ENCODE data around the gene TMEM175. TPM values are rescaled to one million over a fixed set of nuclear protein-coding genes. Genes with fewer than 3 reads are reported as not detected.

The TMEM175 gene
- total RNA-seq, 2 experiments from 2014 or later = 12.5 to 33.1 TPM

- Histone ChIP-seq H3K4me2 (ENCODE audit: low read length) (no peak overlapping the region), H3K4me3 (ENCODE audit: low read depth, low read length, poor library complexity, severe bottlenecking) (no peak overlapping the region), H3K36me3 (ENCODE audit: insufficient read depth, low read length) (peaks cover 58% of the 10 kb centered on the region), H3K4me1 (ENCODE audit: insufficient read depth, low read length, poor library complexity, severe bottlenecking) (no peaks in the 10 kb centered on the region), H3K9me3 (ENCODE audit: low read length) (0 out of 2 replicates have a peak, but pooled peaks cover 4% of the 10 kb centered on the region), H3K9me2 (ENCODE audit: insufficient read depth, low read length) (no peaks in the 10 kb centered on the region), H2AFZ (ENCODE audit: low read length) (no peak overlapping the region), H4K20me1 (ENCODE audit: insufficient read depth, low read length) (no peaks in the 10 kb centered on the region), H3K79me2 (ENCODE audit: insufficient read depth, low read depth, low read length) (no peaks in the 10 kb centered on the region), H3K27ac (ENCODE audit: low read depth, low read length, poor library complexity, severe bottlenecking) (no peak overlapping the region)
- ChIA-PET CTCF (ENCODE audit: unreplicated experiment) (no interaction called here), POLR2A (no interaction called here)
- no TSS peak for BruUV-seq (replicated peaks)
- no peak for TF ChIP-seq CTCF (conservative IDR thresholded peaks at IDR 0.05; ENCODE audit: low read length)
- no peak for TF ChIP-seq EZH2phosphoT487 (IDR thresholded peaks at IDR 0.05; ENCODE audit: borderline replicate concordance, low read depth, low read length)
- no peak for DNase-seq (ENCODE audit: low spot score)
- intact Hi-C loops (cut with micrococcal nuclease; ENCODE audit: unreplicated experiment) = no loop called here
Measured at GRCh38 chr4:906339-907102, 25.7 kb upstream of the TMEM175 start.

GRCh38 chr4:907103-907400, 25.2 kb upstream of the TMEM175 start:
- Histone ChIP-seq H3K9me2 (ENCODE audit: insufficient read depth, low read length) (no peaks in the 10 kb centered on the region), H3K4me3 (ENCODE audit: low read depth, low read length, poor library complexity, severe bottlenecking) (no peak overlapping the region), H3K4me2 (ENCODE audit: low read length) (no peak overlapping the region), H3K79me2 (ENCODE audit: insufficient read depth, low read depth, low read length) (no peaks in the 10 kb centered on the region), H2AFZ (ENCODE audit: low read length) (no peak overlapping the region), H3K36me3 (ENCODE audit: insufficient read depth, low read length) (peaks cover 64% of the 10 kb centered on the region), H4K20me1 (ENCODE audit: insufficient read depth, low read length) (no peaks in the 10 kb centered on the region), H3K27ac (ENCODE audit: low read depth, low read length, poor library complexity, severe bottlenecking) (no peak overlapping the region), H3K4me1 (ENCODE audit: insufficient read depth, low read length, poor library complexity, severe bottlenecking) (no peaks in the 10 kb centered on the region), H3K9me3 (ENCODE audit: low read length) (0 out of 2 replicates have a peak, but pooled peaks cover 4% of the 10 kb centered on the region)
- TF ChIP-seq CTCF (conservative IDR thresholded peaks at IDR 0.05; ENCODE audit: low read length) = no peak
- TF ChIP-seq EZH2phosphoT487 (IDR thresholded peaks at IDR 0.05; ENCODE audit: borderline replicate concordance, low read depth, low read length) = no peak
- ChIA-PET POLR2A (no interaction called here), CTCF (ENCODE audit: unreplicated experiment) (no interaction called here)
- BruUV-seq (replicated peaks) = no TSS peak
- intact Hi-C loops (cut with micrococcal nuclease; ENCODE audit: unreplicated experiment) = no loop called here
- no peak for DNase-seq (ENCODE audit: low spot score)

DNA sequence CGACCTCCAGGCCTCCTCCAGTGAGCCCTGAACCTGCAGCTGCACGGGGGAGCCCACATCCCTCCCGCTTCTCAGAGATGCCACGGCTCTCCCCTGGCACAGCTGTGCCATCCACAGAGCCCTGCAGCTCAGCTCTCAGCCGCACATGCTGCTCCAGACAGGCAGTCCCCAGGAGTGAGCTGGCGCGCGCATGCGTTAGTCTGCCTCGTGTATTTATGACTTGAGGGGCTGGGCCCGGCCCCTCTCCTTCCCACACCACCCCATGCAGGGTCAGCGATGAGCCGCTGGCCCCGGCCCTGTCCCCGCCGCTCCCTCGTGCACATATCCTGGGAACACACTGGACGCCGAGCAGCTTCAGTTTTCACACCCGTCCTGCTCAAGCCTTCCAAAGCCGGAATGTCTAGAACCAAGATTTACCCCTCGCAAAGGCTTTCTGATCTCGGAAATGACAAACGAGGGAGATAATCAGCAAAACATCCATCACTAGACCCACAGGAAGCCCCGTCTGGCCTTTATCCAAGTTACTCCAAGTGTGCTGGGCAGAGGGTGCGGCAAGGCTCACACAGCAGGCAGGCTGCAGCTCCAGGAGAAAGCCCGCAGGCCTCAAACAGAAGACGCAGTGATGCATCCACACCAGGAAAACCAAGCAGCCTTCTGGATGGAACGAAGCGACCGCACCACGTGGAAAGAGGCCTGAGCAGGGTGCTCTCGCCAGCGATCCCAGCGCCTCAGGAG, 24.4 kb upstream of the TMEM175 start:
- intact Hi-C loops (cut with micrococcal nuclease; ENCODE audit: unreplicated experiment) = no loop called here
- Histone ChIP-seq H3K9me2 (ENCODE audit: insufficient read depth, low read length) (no peaks in the 10 kb centered on the region), H2AFZ (ENCODE audit: low read length) (no peak overlapping the region), H3K9me3 (ENCODE audit: low read length) (0 out of 2 replicates have a peak, but pooled peaks cover 4% of the 10 kb centered on the region), H3K27ac (ENCODE audit: low read depth, low read length, poor library complexity, severe bottlenecking) (no peak overlapping the region), H3K4me1 (ENCODE audit: insufficient read depth, low read length, poor library complexity, severe bottlenecking) (no peaks in the 10 kb centered on the region), H3K4me3 (ENCODE audit: low read depth, low read length, poor library complexity, severe bottlenecking) (no peak overlapping the region), H4K20me1 (ENCODE audit: insufficient read depth, low read length) (no peaks in the 10 kb centered on the region), H3K36me3 (ENCODE audit: insufficient read depth, low read length) (peaks cover 71% of the 10 kb centered on the region), H3K79me2 (ENCODE audit: insufficient read depth, low read depth, low read length) (no peaks in the 10 kb centered on the region), H3K4me2 (ENCODE audit: low read length) (no peak overlapping the region)
- ChIA-PET POLR2A (no interaction called here), CTCF (ENCODE audit: unreplicated experiment) (no interaction called here)
- DNase-seq (ENCODE audit: low spot score) = no peak
- BruUV-seq (replicated peaks) = no TSS peak
- TF ChIP-seq CTCF (conservative IDR thresholded peaks at IDR 0.05; ENCODE audit: low read length) = no peak
- no peak for TF ChIP-seq EZH2phosphoT487 (IDR thresholded peaks at IDR 0.05; ENCODE audit: borderline replicate concordance, low read depth, low read length)

Data from OCI-LY7 (cell line).